ENCODE data around the gene TSPAN17.

The TSPAN17 gene

GRCh38 chr5:176665517-176665916, 18.2 kb downstream of the TSPAN17 start:
- no peak overlapping the region for H2BK120ac ChIP-seq (ENCODE audit: insufficient read depth, low read length, poor library complexity)
- H2BK5ac ChIP-seq (ENCODE audit: low read depth, low read length, poor library complexity): no peak overlapping the region
- H4K91ac ChIP-seq (ENCODE audit: low read depth, low read length): no peak overlapping the region
- H2BK12ac ChIP-seq (ENCODE audit: low read length): no peak overlapping the region
- no peak overlapping the region for H4K12ac ChIP-seq (ENCODE audit: low read depth, low read length)
- H4K8ac ChIP-seq (ENCODE audit: low read depth, low read length): no peak overlapping the region
- no peak overlapping the region for H3K23ac ChIP-seq (ENCODE audit: low read length)
- no peak overlapping the region for H2AFZ ChIP-seq (ENCODE audit: insufficient read depth, low read length, poor library complexity)
- no peaks in the 10 kb centered on the region for H3K9me3 ChIP-seq (ENCODE audit: insufficient read depth, low read depth, low read length)
- H2AK5ac ChIP-seq (ENCODE audit: low read length): no peak overlapping the region
- H3K79me2 ChIP-seq (ENCODE audit: control insufficient read depth, insufficient read depth, low read length, poor library complexity): no peaks in the 10 kb centered on the region
- no peak overlapping the region for H3K4ac ChIP-seq (ENCODE audit: low read depth, low read length)
- no peaks in the 10 kb centered on the region for H3K79me1 ChIP-seq (ENCODE audit: low read length)
- no peak overlapping the region for H3K9ac ChIP-seq (ENCODE audit: low read length)
- no peak overlapping the region for H3K4me3 ChIP-seq (ENCODE audit: low read depth, low read length)
- H3K27ac ChIP-seq (ENCODE audit: low read depth, low read length): no peak overlapping the region
- H3K36me3 ChIP-seq (ENCODE audit: control insufficient read depth in 1 of 2, insufficient read depth in 2 of 2, low read length in 2 of 2): no peaks in the 10 kb centered on the region
- H3K4me1 ChIP-seq (ENCODE audit: control insufficient read depth in 1 of 2, insufficient read depth in 2 of 2, low read length in 2 of 2): no peaks in the 10 kb centered on the region
- WGBS (ENCODE audit: extremely low coverage, insufficient coverage, insufficient read length): no CpG with 5 or more reads among the region's 6 CpGs
- H3K4me2 ChIP-seq (ENCODE audit: low read length): no peak overlapping the region
- no peak for DNase-seq
- H3K14ac ChIP-seq (ENCODE audit: low read length): no peak overlapping the region
- no peaks in the 10 kb centered on the region for H3K27me3 ChIP-seq (ENCODE audit: insufficient read depth, low read length)
- no peak overlapping the region for H3K18ac ChIP-seq (ENCODE audit: low read length)

- Histone ChIP-seq H4K91ac (ENCODE audit: low read depth, low read length) (no peak overlapping the region), H3K27me3 (ENCODE audit: insufficient read depth, low read length) (no peaks in the 10 kb centered on the region), H3K14ac (ENCODE audit: low read length) (no peak overlapping the region), H3K9me3 (ENCODE audit: insufficient read depth, low read depth, low read length) (no peaks in the 10 kb centered on the region), H3K79me1 (ENCODE audit: low read length) (no peaks in the 10 kb centered on the region), H3K4me2 (ENCODE audit: low read length) (no peak overlapping the region), H3K36me3 (ENCODE audit: control insufficient read depth in 1 of 2, insufficient read depth in 2 of 2, low read length in 2 of 2) (no peaks in the 10 kb centered on the region), H4K8ac (ENCODE audit: low read depth, low read length) (no peak overlapping the region), H3K18ac (ENCODE audit: low read length) (no peak overlapping the region), H3K23ac (ENCODE audit: low read length) (no peak overlapping the region), H2BK120ac (ENCODE audit: insufficient read depth, low read length, poor library complexity) (no peak overlapping the region), H2AFZ (ENCODE audit: insufficient read depth, low read length, poor library complexity) (no peak overlapping the region), H3K4me1 (ENCODE audit: control insufficient read depth in 1 of 2, insufficient read depth in 2 of 2, low read length in 2 of 2) (no peaks in the 10 kb centered on the region), H4K12ac (ENCODE audit: low read depth, low read length) (no peak overlapping the region), H3K4ac (ENCODE audit: low read depth, low read length) (no peak overlapping the region), H3K4me3 (ENCODE audit: low read depth, low read length) (no peak overlapping the region), H2AK5ac (ENCODE audit: low read length) (no peak overlapping the region), H2BK12ac (ENCODE audit: low read length) (no peak overlapping the region), H3K9ac (ENCODE audit: low read length) (no peak overlapping the region), H2BK5ac (ENCODE audit: low read depth, low read length, poor library complexity) (no peak overlapping the region), H3K79me2 (ENCODE audit: control insufficient read depth, insufficient read depth, low read length, poor library complexity) (no peaks in the 10 kb centered on the region), H3K27ac (ENCODE audit: low read depth, low read length) (no peak overlapping the region)
- DNase-seq: no peak
- no CpG with 5 or more reads among the region's 7 CpGs for WGBS (ENCODE audit: extremely low coverage, insufficient coverage, insufficient read length)
Observed at GRCh38 chr5:176667637-176668036, 20.4 kb downstream of the TSPAN17 start.

GRCh38 chr5:176670449-176670848, 23.2 kb downstream of the TSPAN17 start:
- no peaks in the 10 kb centered on the region for H3K9me3 ChIP-seq (ENCODE audit: insufficient read depth, low read depth, low read length)
- WGBS (ENCODE audit: extremely low coverage, insufficient coverage, insufficient read length): no CpG with 5 or more reads among the region's 8 CpGs
- no peaks in the 10 kb centered on the region for H3K79me2 ChIP-seq (ENCODE audit: control insufficient read depth, insufficient read depth, low read length, poor library complexity)
- H3K79me1 ChIP-seq (ENCODE audit: low read length): no peaks in the 10 kb centered on the region
- no peak overlapping the region for H3K4me2 ChIP-seq (ENCODE audit: low read length)
- no peak overlapping the region for H2BK12ac ChIP-seq (ENCODE audit: low read length)
- H3K18ac ChIP-seq (ENCODE audit: low read length): no peak overlapping the region
- DNase-seq: no peak
- H4K8ac ChIP-seq (ENCODE audit: low read depth, low read length): no peak overlapping the region
- no peak overlapping the region for H2BK120ac ChIP-seq (ENCODE audit: insufficient read depth, low read length, poor library complexity)
- H3K14ac ChIP-seq (ENCODE audit: low read length): no peak overlapping the region
- no peak overlapping the region for H3K4me3 ChIP-seq (ENCODE audit: low read depth, low read length)
- H3K4ac ChIP-seq (ENCODE audit: low read depth, low read length): no peak overlapping the region
- no peaks in the 10 kb centered on the region for H3K36me3 ChIP-seq (ENCODE audit: control insufficient read depth in 1 of 2, insufficient read depth in 2 of 2, low read length in 2 of 2)
- H2BK5ac ChIP-seq (ENCODE audit: low read depth, low read length, poor library complexity): no peak overlapping the region
- no peak overlapping the region for H4K91ac ChIP-seq (ENCODE audit: low read depth, low read length)
- H2AK5ac ChIP-seq (ENCODE audit: low read length): no peak overlapping the region
- H2AFZ ChIP-seq (ENCODE audit: insufficient read depth, low read length, poor library complexity): no peak overlapping the region
- no peak overlapping the region for H3K27ac ChIP-seq (ENCODE audit: low read depth, low read length)
- no peak overlapping the region for H3K23ac ChIP-seq (ENCODE audit: low read length)
- H3K4me1 ChIP-seq (ENCODE audit: control insufficient read depth in 1 of 2, insufficient read depth in 2 of 2, low read length in 2 of 2): no peaks in the 10 kb centered on the region
- H3K27me3 ChIP-seq (ENCODE audit: insufficient read depth, low read length): no peaks in the 10 kb centered on the region
- no peak overlapping the region for H4K12ac ChIP-seq (ENCODE audit: low read depth, low read length)
- no peak overlapping the region for H3K9ac ChIP-seq (ENCODE audit: low read length)

- no peaks in the 10 kb centered on the region for H3K79me2 ChIP-seq (ENCODE audit: control insufficient read depth, insufficient read depth, low read length, poor library complexity)
- no peaks in the 10 kb centered on the region for H3K27me3 ChIP-seq (ENCODE audit: insufficient read depth, low read length)
- no peak overlapping the region for H3K23ac ChIP-seq (ENCODE audit: low read length)
- no peaks in the 10 kb centered on the region for H3K36me3 ChIP-seq (ENCODE audit: control insufficient read depth in 1 of 2, insufficient read depth in 2 of 2, low read length in 2 of 2)
- no peak overlapping the region for H4K12ac ChIP-seq (ENCODE audit: low read depth, low read length)
- H3K4me3 ChIP-seq (ENCODE audit: low read depth, low read length): no peak overlapping the region
- H2BK120ac ChIP-seq (ENCODE audit: insufficient read depth, low read length, poor library complexity): no peak overlapping the region
- H3K79me1 ChIP-seq (ENCODE audit: low read length): no peaks in the 10 kb centered on the region
- H3K9ac ChIP-seq (ENCODE audit: low read length): no peak overlapping the region
- no peak overlapping the region for H3K14ac ChIP-seq (ENCODE audit: low read length)
- H3K4ac ChIP-seq (ENCODE audit: low read depth, low read length): no peak overlapping the region
- WGBS (ENCODE audit: extremely low coverage, insufficient coverage, insufficient read length): no CpG with 5 or more reads among the region's 4 CpGs
- H2BK12ac ChIP-seq (ENCODE audit: low read length): no peak overlapping the region
- H3K4me1 ChIP-seq (ENCODE audit: control insufficient read depth in 1 of 2, insufficient read depth in 2 of 2, low read length in 2 of 2): no peaks in the 10 kb centered on the region
- no peak overlapping the region for H3K27ac ChIP-seq (ENCODE audit: low read depth, low read length)
- no peak overlapping the region for H3K4me2 ChIP-seq (ENCODE audit: low read length)
- no peak overlapping the region for H3K18ac ChIP-seq (ENCODE audit: low read length)
- H3K9me3 ChIP-seq (ENCODE audit: insufficient read depth, low read depth, low read length): no peaks in the 10 kb centered on the region
- H4K8ac ChIP-seq (ENCODE audit: low read depth, low read length): no peak overlapping the region
- H2AFZ ChIP-seq (ENCODE audit: insufficient read depth, low read length, poor library complexity): no peak overlapping the region
- no peak overlapping the region for H2AK5ac ChIP-seq (ENCODE audit: low read length)
- no peak overlapping the region for H4K91ac ChIP-seq (ENCODE audit: low read depth, low read length)
- no peak overlapping the region for H2BK5ac ChIP-seq (ENCODE audit: low read depth, low read length, poor library complexity)
- DNase-seq: no peak
Observed at GRCh38 chr5:176671399-176671798, 24.1 kb downstream of the TSPAN17 start.

Measured in trophoblast cell (in vitro differentiated cells and primary cell).